Measurements from ENCODE around the gene TMEM184C.
A peak's percentile ranks its signal among the peaks of the same experiment; 100 is the strongest.

- TF ChIP-seq TSHZ2 (CRISPR knock-in tag; IDR thresholded peaks at IDR 0.05), result no peak
- no peak for TF ChIP-seq ZFP3 (CRISPR knock-in tag; IDR thresholded peaks at IDR 0.05)
- no peak for TF ChIP-seq PATZ1 (CRISPR knock-in tag; IDR thresholded peaks at IDR 0.05; ENCODE audit: borderline replicate concordance)
- TF ChIP-seq ZNF70 (CRISPR knock-in tag; IDR thresholded peaks at IDR 0.05), result no peak
- no peak for TF ChIP-seq TCF4 (CRISPR knock-in tag; IDR thresholded peaks at IDR 0.05; ENCODE audit: borderline replicate concordance)
- TF ChIP-seq ZNF8 (CRISPR knock-in tag; IDR thresholded peaks at IDR 0.05), result no peak
- TF ChIP-seq SNAI2 (CRISPR knock-in tag; IDR thresholded peaks at IDR 0.05), result peak; percentile 64; the same call in 1 of the 2 replicates
Observed at GRCh38 chr4:147617173-147617840, at the start of gene TMEM184C.
